A549 treated with AZD2906 at 1 μM for 4 hours (cell line): ENCODE measurements around the gene CDS1. TPM values are rescaled to one million over a fixed set of nuclear protein-coding genes. Genes with fewer than 3 reads are reported as not detected.

Source experiments
- total RNA-seq: library from RNA; stranded (reverse); fragments of 200-300 nt; extraction: Qiagen RNA extraction; gene quantifications from 5 replicates; pipeline ENCODE4 v1.2.3, GENCODE V29; 2022

CDS1 gene
- total RNA-seq: 0.48 to 0.66 TPM (median 0.58 TPM) in 5 replicates

GRCh38 chr4:84582988-84583875, at the start of gene CDS1:
Gene CDS1 (plus strand): TSS chr4:84583127. CDS start chr4:84583402, 275 bp downstream.

Other genes with a start within 250 kb of the CDS1 start
- 0.23 to 0.51 TPM (median 0.39 TPM) in 5 replicates for gene NKX6-1, start 83.8 kb upstream of the CDS1 start, total RNA-seq